Inferior parietal cortex (tissue), 1 donor: ENCODE data around the gene C1orf198.

Source experiments
- DNase-seq: peaks from one replicate; pipeline ENCODE4 v3.0.0-alpha.2; 2016; ENCODE audit errors: extremely low spot score

Gene C1orf198

GRCh38 chr1:230809256-230809990 is 58.9 kb downstream of the C1orf198 start:
- DNase-seq, result no peak

GRCh38 chr1:230808281-230808872 is 59.9 kb downstream of the C1orf198 start:
- DNase-seq, result no peak

DNA sequence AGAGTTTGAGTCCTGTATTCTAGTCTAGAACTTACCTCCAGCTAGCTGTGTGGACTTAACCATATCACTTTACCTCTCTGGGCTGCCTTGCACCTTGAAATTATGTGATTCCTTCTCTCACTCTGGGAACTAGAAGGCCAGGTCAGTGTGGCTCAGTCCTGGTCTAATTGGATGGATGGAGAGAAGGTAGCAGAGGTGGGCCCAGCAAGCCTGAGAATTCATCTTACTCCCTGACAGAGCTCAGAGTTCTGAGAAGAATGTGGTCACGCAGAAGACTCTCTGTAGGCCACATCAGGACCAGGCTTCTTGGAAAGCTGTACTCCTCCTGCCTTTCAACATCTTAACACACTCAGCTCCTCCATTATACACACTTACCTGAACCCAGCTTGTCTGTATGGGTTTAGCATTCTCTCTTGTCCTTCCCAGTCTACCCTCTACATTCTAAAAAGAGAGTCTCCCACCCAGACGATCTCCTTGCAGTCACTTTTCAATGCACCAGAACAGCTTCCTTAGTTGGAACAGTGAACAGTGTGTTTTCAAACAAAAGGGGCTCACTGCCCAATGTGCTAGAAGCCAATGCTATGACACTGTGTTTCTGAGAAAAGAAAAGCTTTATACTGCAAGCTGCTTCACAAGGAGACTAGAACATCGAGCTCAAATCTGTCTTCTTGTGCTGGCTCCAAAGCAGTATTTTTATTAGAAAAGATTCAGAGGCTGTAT is 60.6 kb downstream of the C1orf198 start:
- DNase-seq, result peak; percentile 89

DNA sequence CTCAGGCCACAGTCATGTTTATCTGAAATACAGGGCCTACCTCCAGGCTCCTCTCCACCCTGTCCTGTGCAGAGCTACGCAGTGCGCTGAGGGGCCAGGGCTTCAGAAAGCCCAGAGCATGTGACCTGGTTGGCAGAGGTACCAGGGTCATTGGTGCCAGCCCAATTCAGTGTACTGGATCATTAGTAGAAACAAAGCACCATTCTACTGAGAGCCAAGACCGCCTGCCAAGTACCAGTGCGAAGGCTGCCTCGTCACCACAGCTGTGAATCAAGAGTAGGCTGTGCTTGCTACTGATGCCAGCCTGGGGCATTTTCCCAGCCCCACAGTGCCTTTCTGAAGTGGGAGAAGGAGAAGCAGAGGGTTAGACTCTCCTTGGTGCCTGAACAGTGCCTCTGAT is 61.3 kb downstream of the C1orf198 start:
- peak; percentile 96 for DNase-seq

DNA sequence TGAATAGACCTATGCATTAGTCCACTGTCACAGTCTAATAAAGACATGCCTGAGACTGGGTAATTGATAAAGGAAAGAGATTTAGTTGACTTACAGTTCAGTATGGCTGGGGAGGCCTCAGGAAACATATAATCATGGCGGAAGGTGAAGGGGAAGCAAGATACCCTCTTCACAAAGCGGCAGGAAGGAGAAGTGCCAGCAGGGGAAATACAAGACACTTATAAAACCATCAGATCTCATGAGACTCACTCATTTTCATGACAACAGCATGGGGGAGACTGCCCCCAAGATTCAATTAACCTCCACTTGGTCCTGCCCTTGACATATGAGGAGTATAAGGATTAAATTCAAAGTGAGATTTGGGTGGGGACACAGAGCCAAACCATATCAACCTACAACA is 61.8 kb downstream of the C1orf198 start:
- DNase-seq, result no peak

DNA sequence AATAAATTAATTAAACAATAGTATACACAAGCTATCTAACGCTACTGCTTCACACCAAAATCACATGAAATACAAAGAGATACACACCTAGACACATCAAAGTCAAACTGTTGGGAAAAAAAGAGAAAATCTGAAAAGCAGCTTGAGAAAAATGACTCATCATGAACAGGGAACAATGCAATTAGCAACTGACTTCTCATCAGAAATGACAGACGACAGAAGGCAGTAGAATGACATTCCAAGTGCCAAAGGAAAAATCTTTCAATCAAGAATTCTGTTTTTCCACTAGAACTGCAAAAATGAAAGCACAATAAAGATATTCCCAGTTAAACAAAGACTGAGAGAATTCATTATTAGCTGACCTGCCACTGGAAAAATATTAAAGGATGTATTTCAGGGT is 63.9 kb downstream of the C1orf198 start:
- no peak for DNase-seq

DNA sequence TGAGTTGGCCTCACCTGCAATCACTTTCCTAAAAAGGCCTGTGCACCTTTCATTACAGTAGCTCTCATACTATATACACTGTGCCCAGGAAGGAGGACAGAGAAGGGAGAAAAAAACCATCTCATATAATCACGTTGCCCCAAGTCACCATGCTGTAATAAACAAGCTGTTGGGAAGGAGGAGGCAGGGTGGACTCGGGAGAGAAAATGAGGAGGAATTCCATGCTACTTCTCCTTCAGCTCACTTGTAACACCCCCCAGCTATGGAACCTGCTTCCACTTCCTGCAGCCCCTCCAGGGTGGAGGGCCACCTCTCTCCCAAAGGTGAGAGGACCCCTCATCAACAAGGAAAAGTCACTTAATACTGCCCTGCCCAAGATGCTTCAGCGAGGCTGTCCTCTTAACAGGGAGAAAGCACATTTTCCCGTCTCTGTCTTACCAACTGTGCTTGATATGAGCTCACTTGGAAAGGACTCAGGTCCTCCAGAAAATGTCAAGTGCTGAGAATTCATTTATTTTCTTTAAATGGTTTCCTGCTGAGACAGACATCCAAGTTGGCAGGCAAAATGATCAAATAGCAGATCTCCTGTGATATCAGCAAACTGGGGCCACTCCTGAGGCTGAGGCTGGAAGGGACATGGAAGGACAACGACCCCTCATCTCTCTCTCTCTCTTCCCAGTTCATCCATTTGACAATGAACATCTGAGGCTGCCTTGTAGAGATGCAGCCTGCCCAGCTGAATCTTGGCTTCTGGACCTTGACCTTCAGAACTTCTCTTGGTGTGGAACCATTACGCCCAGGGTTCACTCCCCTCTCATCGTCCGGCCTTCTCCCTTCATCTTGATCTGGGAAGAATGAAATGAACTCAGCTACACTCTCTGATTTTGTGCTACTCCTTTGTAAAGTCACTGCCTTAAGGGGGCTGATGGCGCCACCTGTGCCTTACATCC is 67.2 kb downstream of the C1orf198 start:
- DNase-seq, result no peak

DNA sequence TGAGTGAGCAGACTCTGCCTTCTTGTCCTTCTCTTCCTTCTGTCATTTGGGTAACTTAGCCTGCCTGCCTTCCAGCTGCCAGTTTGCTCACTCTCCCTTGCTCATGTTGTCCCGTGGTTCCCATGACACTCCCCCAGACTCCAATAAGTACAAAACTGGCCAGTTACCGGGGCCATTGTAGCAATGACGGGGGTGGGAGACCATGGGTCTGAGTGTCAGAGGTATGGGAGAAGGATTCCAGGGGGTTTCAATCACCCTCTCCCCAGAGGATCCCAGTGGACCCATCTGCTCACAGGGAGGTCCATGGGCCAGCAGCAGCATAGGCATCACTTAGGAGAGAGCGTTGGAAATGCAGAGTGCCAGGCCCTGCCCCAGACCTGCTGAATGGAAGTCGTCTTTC is 69.8 kb downstream of the C1orf198 start:
- DNase-seq, result no peak

DNA sequence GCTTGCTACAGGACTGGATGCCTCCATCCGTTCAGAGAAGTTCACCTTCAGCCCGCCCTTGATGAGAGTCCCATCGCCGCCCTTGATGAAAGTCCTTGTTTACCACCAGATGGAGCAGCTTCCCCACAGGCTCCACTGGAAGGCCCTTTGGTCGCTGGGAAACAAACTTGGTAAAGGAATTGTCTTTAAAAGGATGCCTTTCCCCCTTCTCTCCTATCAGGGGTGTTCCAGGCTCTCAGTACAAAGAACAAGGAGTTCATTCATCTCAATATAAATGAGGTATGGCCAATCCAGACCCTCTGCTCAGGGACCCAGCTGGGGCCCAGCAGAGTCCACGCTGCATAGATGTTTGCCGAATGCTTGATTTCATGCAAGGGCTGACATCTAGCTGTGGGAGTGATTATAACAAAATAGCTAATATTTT is 70.4 kb downstream of the C1orf198 start:
- DNase-seq, result peak; percentile 87

DNA sequence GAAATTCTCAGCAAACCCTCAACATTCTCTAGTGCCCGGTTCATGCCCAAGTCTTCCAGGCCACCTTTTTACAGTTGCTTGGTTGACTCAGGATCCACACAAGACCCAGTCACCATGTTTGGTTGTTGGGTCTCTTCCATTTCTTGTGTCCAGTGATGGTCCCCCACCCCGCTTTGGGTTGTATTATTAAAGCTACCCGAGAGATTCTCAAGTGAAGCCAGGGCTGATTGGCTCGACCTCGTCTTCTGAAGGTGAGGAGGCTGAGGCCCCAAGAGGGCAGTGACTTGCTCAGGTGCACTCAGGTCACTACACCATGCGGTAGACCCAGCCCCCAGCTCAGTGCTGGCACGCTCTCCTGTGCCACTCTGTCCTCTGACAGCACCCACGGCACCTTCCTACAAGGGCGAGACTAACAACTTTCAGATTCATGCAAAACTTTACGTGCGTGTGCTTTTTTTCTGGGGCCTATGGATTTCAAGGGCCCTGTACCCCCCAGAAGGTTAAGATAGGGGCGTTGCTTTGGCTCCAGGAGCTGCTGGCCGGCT is 70.9 kb downstream of the C1orf198 start:
- DNase-seq, result no peak

DNA sequence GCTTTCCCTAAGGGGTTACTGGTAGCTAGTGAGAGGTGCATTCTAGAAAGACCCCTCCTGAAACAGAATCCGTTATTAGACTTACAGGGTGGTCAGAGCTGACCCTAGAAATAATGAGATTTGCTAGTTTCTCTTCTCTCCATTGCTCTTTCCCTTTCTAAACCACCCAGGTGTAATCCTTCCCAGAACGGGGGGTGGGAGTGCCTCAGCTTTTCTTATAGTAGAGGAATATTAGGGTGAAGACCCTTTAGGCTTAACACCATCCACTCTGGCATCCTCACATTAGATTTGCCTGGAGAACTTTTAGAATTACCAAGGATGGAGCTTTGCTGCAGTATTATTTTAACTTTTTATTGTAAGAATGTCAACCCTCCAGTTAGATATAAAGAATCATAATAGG is 71.7 kb downstream of the C1orf198 start:
- no peak for DNase-seq

GRCh38 chr1:230794871-230795605 is 73.3 kb downstream of the C1orf198 start:
- DNase-seq, result no peak

- DNase-seq, result no peak
Observed at GRCh38 chr1:230794431-230794830, 73.9 kb downstream of the C1orf198 start.

DNA sequence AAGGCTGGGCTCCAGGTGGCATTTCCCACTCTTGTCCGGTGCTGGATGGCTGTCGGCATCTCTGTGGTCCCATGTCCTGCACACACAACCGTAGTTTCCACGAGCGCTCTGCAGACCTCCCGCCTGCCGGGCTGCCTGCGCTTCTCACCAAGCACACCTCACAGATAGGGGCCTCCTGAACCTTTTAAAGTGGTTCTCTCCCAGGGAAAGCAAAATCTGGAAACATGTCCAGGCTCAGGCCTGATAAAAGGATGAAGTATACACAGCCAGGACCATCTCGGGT is 74.9 kb downstream of the C1orf198 start:
- DNase-seq, result no peak

DNA sequence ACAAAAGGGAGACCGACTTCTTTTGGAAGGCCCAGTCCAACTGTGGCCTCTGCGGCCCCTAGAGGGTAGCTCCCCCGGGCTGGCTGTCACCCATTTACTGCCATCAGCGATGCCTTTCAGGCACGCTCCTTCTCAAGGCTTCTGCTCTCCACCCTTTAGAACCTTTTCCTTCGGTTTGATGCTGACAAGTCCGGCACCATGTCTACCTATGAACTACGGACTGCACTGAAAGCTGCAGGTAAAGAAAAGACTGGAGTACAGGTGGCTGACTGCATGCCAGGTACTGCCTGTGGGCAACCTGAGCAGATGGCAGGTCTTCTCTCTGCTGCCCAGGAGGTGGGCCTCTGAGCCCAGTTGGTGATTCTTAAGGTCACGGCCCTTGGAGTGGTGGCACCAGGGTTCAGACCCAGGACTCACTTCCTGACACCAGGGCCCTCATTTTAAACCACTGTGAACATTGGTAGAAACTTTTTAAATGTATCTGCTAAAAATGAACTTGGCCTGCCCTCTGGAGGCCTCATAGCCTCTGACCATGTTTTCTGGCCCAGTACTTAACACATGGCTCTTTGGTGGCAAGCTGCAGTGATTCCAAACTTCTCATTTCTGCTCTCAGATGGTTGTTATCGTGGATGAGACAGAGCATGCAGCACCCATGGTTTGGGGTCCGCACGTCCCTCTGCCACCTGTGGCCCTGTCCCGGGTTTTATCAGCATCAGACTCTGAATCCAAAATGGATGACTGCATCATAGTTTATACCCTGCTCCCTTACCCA is 75.4 kb downstream of the C1orf198 start:
- no peak for DNase-seq

DNA sequence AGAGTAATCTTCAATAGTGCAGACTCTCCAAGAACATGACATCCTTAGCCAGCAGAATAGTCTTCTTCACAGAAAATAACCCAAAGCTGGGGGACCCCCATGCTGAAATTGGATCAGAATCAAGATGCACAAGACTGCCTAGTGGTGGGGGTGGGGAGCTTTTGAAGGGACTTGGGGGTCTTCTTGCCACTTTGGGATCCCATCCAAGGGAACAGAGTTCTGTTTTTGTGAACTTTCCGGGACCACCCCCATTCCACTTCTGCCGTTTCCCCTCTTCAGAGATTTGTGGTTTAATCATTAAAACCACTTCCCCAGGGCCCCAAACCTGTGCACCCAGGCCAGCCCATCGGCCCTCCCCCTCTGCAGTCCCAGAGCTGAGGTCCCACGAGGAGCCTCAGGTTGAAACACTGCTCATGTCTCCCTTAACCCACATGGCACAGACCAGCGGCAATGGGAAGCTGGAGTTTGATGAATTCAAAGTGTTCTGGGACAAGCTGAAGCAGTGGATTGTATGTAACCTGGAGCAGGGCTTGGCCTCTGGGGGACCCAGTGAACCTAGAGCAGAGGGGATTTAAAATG is 76.2 kb downstream of the C1orf198 start:
- no peak for DNase-seq

- no peak for DNase-seq
Observed at GRCh38 chr1:230790026-230790425, 78.3 kb downstream of the C1orf198 start.

DNA sequence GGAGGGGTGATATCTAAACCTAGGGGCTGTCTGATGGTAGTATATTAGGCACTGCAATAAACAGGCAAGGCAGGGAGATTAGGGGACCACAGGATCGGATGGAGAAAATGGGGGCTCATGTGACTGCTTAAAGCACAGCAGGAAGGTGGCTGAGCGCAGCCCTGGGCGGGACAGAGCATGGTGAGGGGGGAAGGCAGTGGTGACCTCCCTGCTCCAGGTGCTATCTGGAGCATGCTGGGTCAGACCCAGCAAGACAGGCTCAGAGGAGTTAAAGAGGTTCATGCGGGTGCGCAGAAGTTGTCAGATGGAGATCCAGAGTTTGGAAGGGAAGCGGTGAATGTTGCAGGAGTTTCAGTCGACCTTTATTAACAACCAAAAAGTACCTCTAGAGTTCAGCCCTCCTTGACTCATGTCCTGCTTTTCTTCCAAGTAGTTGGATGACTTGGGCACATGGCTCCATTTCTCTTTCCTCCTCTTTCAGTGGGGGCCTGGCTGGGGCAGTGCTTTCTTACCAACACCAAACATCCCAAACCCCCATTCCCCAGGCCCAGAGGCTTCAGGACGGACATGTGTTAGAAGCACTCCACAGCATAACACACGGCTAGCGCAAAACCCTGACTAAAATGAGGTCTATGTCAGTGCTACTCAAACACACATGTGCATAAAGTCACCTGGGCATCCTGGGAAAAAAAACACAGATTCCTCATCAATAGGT is 79.6 kb downstream of the C1orf198 start:
- DNase-seq, result no peak

GRCh38 chr1:230787471-230787870 is 80.8 kb downstream of the C1orf198 start:
- DNase-seq, result no peak
